Calu3 (cell line): ENCODE measurements around the gene FAM3C. TPM values are rescaled to one million over a fixed set of nuclear protein-coding genes. Genes with fewer than 3 reads are reported as not detected.
"Not testable (repeated sequence)": the region's sequence is repeated elsewhere in the genome, so short reads cannot be mapped to it uniquely, and the experiment has no call there.

Experiments used
- BruUV-seq: library from RNA; stranded (reverse); fragments of 400-500 nt; replicated peaks from 2 replicates; lab custom pipeline; 2021; lab: Mats Ljungman, UMichigan
- CTCF ChIA-PET: fragments of 300-600 bp; sonication (Branson Sonifier 250); formaldehyde crosslinking; loops from one replicate; lab custom pipeline; 2022; ENCODE audit warnings: antibody characterized with exemption; lab: Charles Lee
- DNase-seq: peaks from one replicate; pipeline ENCODE4 v3.0.0; 2022
- H3K27ac Mint-ChIP-seq: one replicate; pipeline ENCODE4 v1.8.0; 2022; ENCODE audit warnings: mixed read lengths; ENCODE audit not compliant: unreplicated experiment
- H3K27me3 Mint-ChIP-seq: one replicate; pipeline ENCODE4 v1.8.0; 2022; ENCODE audit warnings: mixed read lengths; ENCODE audit not compliant: unreplicated experiment
- H3K36me3 Mint-ChIP-seq: one replicate; pipeline ENCODE4 v1.8.0; 2022; ENCODE audit warnings: mild to moderate bottlenecking, moderate library complexity, mixed read lengths; ENCODE audit not compliant: insufficient read depth, unreplicated experiment
- H3K4me1 Mint-ChIP-seq: one replicate; pipeline ENCODE4 v1.8.0; 2022; ENCODE audit warnings: mild to moderate bottlenecking, low read depth, mixed read lengths; ENCODE audit not compliant: unreplicated experiment
- H3K4me3 Mint-ChIP-seq: one replicate; pipeline ENCODE4 v1.8.0; 2022; ENCODE audit warnings: mild to moderate bottlenecking, low read depth, moderate library complexity, mixed read lengths; ENCODE audit not compliant: unreplicated experiment
- H3K9me3 Mint-ChIP-seq: one replicate; pipeline ENCODE4 v1.8.0; 2022; ENCODE audit warnings: low read depth, mixed read lengths; ENCODE audit not compliant: unreplicated experiment
- intact Hi-C: fragments of 100-400 bp; cut with micrococcal nuclease; formaldehyde crosslinking; loops from one replicate; pipeline ENCODE4 v1.10.0; 2022; ENCODE audit not compliant: unreplicated experiment
- total RNA-seq: library from RNA; stranded (reverse); gene quantifications from 2 replicates; pipeline ENCODE4 v1.2.3, GENCODE V29; 2022
- TF ChIP-seq, protein P1 (sequence below): fragments of 200-600 bp; IDR thresholded peaks from one replicate; pipeline ENCODE4 v1.8.0; 2022; ENCODE audit warnings: antibody characterized with exemption; ENCODE audit not compliant: unreplicated experiment

Gene FAM3C
- total RNA-seq, 1 experiment from 2014 or later = 206 TPM

DNA sequence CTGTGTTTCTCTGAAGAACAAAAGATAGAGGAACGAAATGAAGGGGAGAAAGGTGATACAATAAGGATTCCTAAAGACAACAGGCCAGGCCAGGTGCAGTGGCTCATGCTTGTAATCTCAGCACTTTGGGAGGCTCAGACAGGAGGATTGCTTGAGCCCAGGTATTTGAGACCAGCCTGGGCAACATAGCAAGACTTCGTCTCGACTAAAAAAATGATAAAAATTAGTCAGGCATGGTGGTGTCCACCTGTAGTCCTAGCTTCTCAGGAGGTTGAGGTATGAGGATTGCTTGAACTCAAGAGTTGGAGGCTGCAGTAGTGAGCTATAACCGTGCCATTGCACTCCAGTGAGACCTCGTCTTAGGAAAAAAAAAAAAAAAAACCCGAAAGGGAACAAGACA is 41.4 kb upstream of the FAM3C start:
- no TSS peak for BruUV-seq
- CTCF ChIA-PET = interaction anchor here (1.3 to 1.7 kb wide), 2 partner anchors 39 to 41 kb away, joined by 3 to 10 read pairs; partner anchors contain the start of gene FAM3C
- Mint-ChIP-seq H3K27me3 (no peaks in the 10 kb centered on the region), H3K9me3 (no peaks in the 10 kb centered on the region), H3K4me1 (peaks cover 26% of the 10 kb centered on the region), H3K36me3 (peaks cover 5% of the 10 kb centered on the region), H3K27ac (peak overlapping the region; percentile 56), H3K4me3 (no peak overlapping the region)
- intact Hi-C loops = loop anchor here (5.0 kb wide), 2 partner anchors 40 to 110 kb away; partner anchors contain the start of gene FAM3C
- DNase-seq = no peak
- TF ChIP-seq, protein P1, sequence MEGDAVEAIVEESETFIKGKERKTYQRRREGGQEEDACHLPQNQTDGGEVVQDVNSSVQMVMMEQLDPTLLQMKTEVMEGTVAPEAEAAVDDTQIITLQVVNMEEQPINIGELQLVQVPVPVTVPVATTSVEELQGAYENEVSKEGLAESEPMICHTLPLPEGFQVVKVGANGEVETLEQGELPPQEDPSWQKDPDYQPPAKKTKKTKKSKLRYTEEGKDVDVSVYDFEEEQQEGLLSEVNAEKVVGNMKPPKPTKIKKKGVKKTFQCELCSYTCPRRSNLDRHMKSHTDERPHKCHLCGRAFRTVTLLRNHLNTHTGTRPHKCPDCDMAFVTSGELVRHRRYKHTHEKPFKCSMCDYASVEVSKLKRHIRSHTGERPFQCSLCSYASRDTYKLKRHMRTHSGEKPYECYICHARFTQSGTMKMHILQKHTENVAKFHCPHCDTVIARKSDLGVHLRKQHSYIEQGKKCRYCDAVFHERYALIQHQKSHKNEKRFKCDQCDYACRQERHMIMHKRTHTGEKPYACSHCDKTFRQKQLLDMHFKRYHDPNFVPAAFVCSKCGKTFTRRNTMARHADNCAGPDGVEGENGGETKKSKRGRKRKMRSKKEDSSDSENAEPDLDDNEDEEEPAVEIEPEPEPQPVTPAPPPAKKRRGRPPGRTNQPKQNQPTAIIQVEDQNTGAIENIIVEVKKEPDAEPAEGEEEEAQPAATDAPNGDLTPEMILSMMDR = no peak

DNA sequence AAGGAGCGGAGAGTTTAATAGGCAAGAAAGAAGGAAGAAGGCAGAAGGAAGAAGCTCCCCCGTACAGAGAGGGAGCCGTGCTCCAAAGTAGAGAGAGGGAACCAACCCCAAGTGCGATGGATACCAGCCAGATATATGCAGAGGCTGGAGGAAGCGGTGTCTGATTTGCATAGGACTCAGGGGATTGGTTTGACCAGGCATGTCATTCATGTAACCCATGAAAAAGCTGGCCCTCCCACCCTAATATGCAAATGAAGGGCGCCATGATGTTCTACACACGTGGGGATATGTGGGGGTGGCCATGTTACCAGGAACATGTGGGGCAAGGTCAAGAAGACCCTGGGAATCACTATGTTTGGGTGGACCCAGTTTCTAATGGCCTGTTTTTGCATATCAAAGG is 40.6 kb upstream of the FAM3C start:
- TF ChIP-seq, protein P1 = no peak
- DNase-seq = no peak
- H3K27me3 Mint-ChIP-seq = no peaks in the 10 kb centered on the region
- intact Hi-C loops = loop anchor here (5.0 kb wide), 2 partner anchors 39 to 111 kb away; partner anchors contain the start of gene FAM3C
- H3K36me3 Mint-ChIP-seq = peaks cover 5% of the 10 kb centered on the region
- H3K4me1 Mint-ChIP-seq = peaks cover 22% of the 10 kb centered on the region
- H3K9me3 Mint-ChIP-seq = no peaks in the 10 kb centered on the region
- CTCF ChIA-PET = no interaction called here
- H3K27ac Mint-ChIP-seq = no peak overlapping the region
- H3K4me3 Mint-ChIP-seq = no peak overlapping the region
- BruUV-seq = no TSS peak

DNA sequence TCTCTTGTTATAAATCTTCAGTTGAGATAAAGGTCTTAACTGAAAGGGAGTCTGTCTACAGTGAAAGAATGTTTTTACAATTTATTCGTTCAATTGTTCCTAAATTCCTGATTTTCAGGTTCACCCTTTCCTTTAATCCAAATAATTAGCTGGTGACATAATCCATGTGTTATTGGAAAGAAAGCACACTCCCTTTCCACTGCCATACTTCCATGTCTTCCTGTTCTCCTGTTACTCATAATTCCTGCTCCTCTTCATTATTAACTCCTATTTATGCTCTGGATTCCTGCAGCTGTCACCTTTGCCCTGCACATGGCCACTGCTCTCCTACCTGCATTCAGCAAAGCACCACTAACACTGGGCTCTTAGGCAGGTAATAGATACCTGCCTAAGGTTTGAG is 40.0 kb upstream of the FAM3C start:
- no TSS peak for BruUV-seq
- H3K9me3 Mint-ChIP-seq = no peaks in the 10 kb centered on the region
- H3K36me3 Mint-ChIP-seq = peaks cover 5% of the 10 kb centered on the region
- H3K4me1 Mint-ChIP-seq = peaks cover 17% of the 10 kb centered on the region
- TF ChIP-seq, protein P1 = no peak
- intact Hi-C loops = loop anchor here (5.0 kb wide), 2 partner anchors 39 to 111 kb away; partner anchors contain the start of gene FAM3C
- CTCF ChIA-PET = no interaction called here
- no peak for DNase-seq
- H3K4me3 Mint-ChIP-seq = no peak overlapping the region
- no peak overlapping the region for H3K27ac Mint-ChIP-seq
- no peaks in the 10 kb centered on the region for H3K27me3 Mint-ChIP-seq

GRCh38 chr7:121433775-121434174 is 37.7 kb upstream of the FAM3C start:
- CTCF ChIA-PET = no interaction called here
- Mint-ChIP-seq H3K4me3 (no peak overlapping the region), H3K36me3 (peaks cover 5% of the 10 kb centered on the region), H3K9me3 (peaks cover 2% of the 10 kb centered on the region), H3K27ac (no peak overlapping the region), H3K27me3 (no peaks in the 10 kb centered on the region), H3K4me1 (peaks cover 20% of the 10 kb centered on the region)
- intact Hi-C loops = no loop called here
- TF ChIP-seq, protein P1 = no peak
- no peak for DNase-seq
- BruUV-seq = no TSS peak

- DNase-seq, intact Hi-C loops, CTCF ChIA-PET, H3K9me3 Mint-ChIP-seq, BruUV-seq, H3K36me3 Mint-ChIP-seq, H3K4me3 Mint-ChIP-seq, H3K27ac Mint-ChIP-seq, H3K27me3 Mint-ChIP-seq, H3K4me1 Mint-ChIP-seq: not testable (repeated sequence)
Observed at GRCh38 chr7:121432486-121432885, 36.4 kb upstream of the FAM3C start.
